ENCODE measurements around the gene BCAP31.
"Not testable (repeated sequence)": the region's sequence is repeated elsewhere in the genome, so short reads cannot be mapped to it uniquely, and the experiment has no call there.

BCAP31 gene

GRCh38 chrX:153709726-153710674 is 14.2 kb downstream of the BCAP31 start:
- DNase-seq (ENCODE audit: low read depth in 2 of 2), result no peak

- DNase-seq (ENCODE audit: low read depth in 2 of 2), result no peak
Measured at GRCh38 chrX:153708415-153708814, 15.8 kb downstream of the BCAP31 start.

- no peak for DNase-seq (ENCODE audit: low read depth in 2 of 2)
Measured at GRCh38 chrX:153707406-153707805, 16.8 kb downstream of the BCAP31 start.

GRCh38 chrX:153706799-153707198 is 17.4 kb downstream of the BCAP31 start:
- DNase-seq (ENCODE audit: low read depth in 2 of 2), result no peak

GRCh38 chrX:153705403-153706060 is 18.7 kb downstream of the BCAP31 start:
- not testable (repeated sequence) for DNase-seq (ENCODE audit: low read depth in 2 of 2)

- DNase-seq (ENCODE audit: low read depth in 2 of 2), result not testable (repeated sequence)
Measured at GRCh38 chrX:153704631-153705402, 19.4 kb downstream of the BCAP31 start.

- DNase-seq (ENCODE audit: low read depth in 2 of 2), result no peak
Measured at GRCh38 chrX:153704021-153704526, 20.1 kb downstream of the BCAP31 start.

- DNase-seq (ENCODE audit: low read depth in 2 of 2), result no peak
Measured at GRCh38 chrX:153703036-153703370, 21.2 kb downstream of the BCAP31 start.

GRCh38 chrX:153702336-153703035 is 21.7 kb downstream of the BCAP31 start:
- no peak for DNase-seq (ENCODE audit: low read depth in 2 of 2)

GRCh38 chrX:153701706-153702105 is 22.5 kb downstream of the BCAP31 start:
- no peak for DNase-seq (ENCODE audit: low read depth in 2 of 2)

- no peak for DNase-seq (ENCODE audit: low read depth in 2 of 2)
Measured at GRCh38 chrX:153700967-153701366, 23.2 kb downstream of the BCAP31 start.

GRCh38 chrX:153700376-153700945 is 23.7 kb downstream of the BCAP31 start:
- DNase-seq (ENCODE audit: low read depth in 2 of 2), result no peak

GRCh38 chrX:153699784-153700371 is 24.3 kb downstream of the BCAP31 start:
- DNase-seq (ENCODE audit: low read depth in 2 of 2), result not testable (repeated sequence)

GRCh38 chrX:153699210-153699783 is 24.9 kb downstream of the BCAP31 start:
- not testable (repeated sequence) for DNase-seq (ENCODE audit: low read depth in 2 of 2)

GRCh38 chrX:153697924-153698865 is 26.0 kb downstream of the BCAP31 start:
- no peak for DNase-seq (ENCODE audit: low read depth in 2 of 2)

- DNase-seq (ENCODE audit: low read depth in 2 of 2), result not testable (repeated sequence)
Measured at GRCh38 chrX:153696986-153697722, 27.0 kb downstream of the BCAP31 start.

- not testable (repeated sequence) for DNase-seq (ENCODE audit: low read depth in 2 of 2)
Measured at GRCh38 chrX:153696538-153696937, 27.6 kb downstream of the BCAP31 start.

- DNase-seq (ENCODE audit: low read depth in 2 of 2), result no peak
Measured at GRCh38 chrX:153696100-153696499, 28.1 kb downstream of the BCAP31 start.
